ENCODE measurements around the gene OR10G8. TPM values are rescaled to one million over a fixed set of nuclear protein-coding genes. Genes with fewer than 3 reads are reported as not detected.

OR10G8 gene
- total and polyA plus RNA-seq, 2 of the 4 experiments (the other 2 are of a cell fraction) = not detected

- CTCF ChIA-PET = no interaction called here
- no peak overlapping the region for H2BK5ac ChIP-seq (ENCODE audit: low read depth, low read length, poor library complexity, severe bottlenecking)
- no peaks in the 10 kb centered on the region for H3K4me1 ChIP-seq (ENCODE audit: control insufficient read depth, insufficient read depth, low read length)
- no peak overlapping the region for H3K4ac ChIP-seq (ENCODE audit: low read depth, low read length)
- H2BK15ac ChIP-seq (ENCODE audit: low read depth, low read length) = no peak overlapping the region
- no peaks in the 10 kb centered on the region for H4K20me1 ChIP-seq (ENCODE audit: insufficient read depth, low read length)
- no peak overlapping the region for H4K8ac ChIP-seq (ENCODE audit: low read depth in 2 of 2, low read length in 2 of 2)
- POLR2A ChIA-PET (ENCODE audit: unreplicated experiment) = no interaction called here
- no peak overlapping the region for H4K5ac ChIP-seq (ENCODE audit: low read depth, low read length)
- no peak for DNase-seq
- no TSS peak for BruUV-seq (replicated peaks)
- ATAC-seq (ENCODE audit: low read depth) = no peak
- WGBS, 2 experiments (ENCODE audit: extremely low coverage in 2 of 2, insufficient read length in 1 of 2) = 88% methylated on average over 3 of the region's 5 CpGs; no CpG with 5 or more reads in 1 of the 2 experiments
- dilution Hi-C loops (cut with HindIII; ENCODE audit: low sequenced_read_pairs, unreplicated experiment) = no loop called here
- no peak overlapping the region for H3K14ac ChIP-seq (replicated peaks; ENCODE audit: low read depth, low read length)
- no peak for TF ChIP-seq CHD1 (IDR thresholded peaks at IDR 0.05; ENCODE audit: low read depth, low read length)
- TF ChIP-seq MAZ (IDR thresholded peaks at IDR 0.05; ENCODE audit: borderline replicate concordance, low read depth, low read length) = no peak
- TF ChIP-seq POLR2A (IDR thresholded peaks at IDR 0.05; ENCODE audit: low read depth, low read length) = no peak
- TF ChIP-seq SMC3 (IDR thresholded peaks at IDR 0.05; ENCODE audit: low read depth, low read length) = no peak
- TF ChIP-seq CEBPB (IDR thresholded peaks at IDR 0.05; ENCODE audit: low read depth, low read length) = no peak
- no peak for TF ChIP-seq USF2 (IDR thresholded peaks at IDR 0.05; ENCODE audit: low read depth, low read length)
- no peak overlapping the region for H2AK5ac ChIP-seq (ENCODE audit: low read depth, low read length)
- H2BK20ac ChIP-seq (ENCODE audit: low read depth, low read length) = no peak overlapping the region
- no peaks in the 10 kb centered on the region for H3K36me3 ChIP-seq (ENCODE audit: control insufficient read depth, insufficient read depth, low read length)
- in situ Hi-C loops (cut with MboI; ENCODE audit: low sequenced_read_pairs) = loop anchor here (5.0 to 25.0 kb wide), 3 partner anchors 123 to 513 kb away; partner anchors contain the start of gene OR8D1
- H3K9me1 ChIP-seq (ENCODE audit: insufficient read depth, low read length) = no peaks in the 10 kb centered on the region
- H3K23ac ChIP-seq (ENCODE audit: low read depth, low read length) = no peak overlapping the region
- no peak overlapping the region for H2AK9ac ChIP-seq (replicated peaks; ENCODE audit: low read depth, low read length, poor library complexity)
- H3K27ac ChIP-seq (ENCODE audit: insufficient read depth, low read length) = no peak overlapping the region
- no peak overlapping the region for H3K9ac ChIP-seq (ENCODE audit: low read depth, low read length)
- no peak overlapping the region for H4K91ac ChIP-seq (ENCODE audit: insufficient read depth, low read depth, low read length)
- H2AFZ ChIP-seq (replicated peaks; ENCODE audit: low read length, poor library complexity) = no peak overlapping the region
- H3K4me2 ChIP-seq (ENCODE audit: low read depth, low read length) = no peak overlapping the region
- no peak overlapping the region for H3K4me3 ChIP-seq (ENCODE audit: insufficient read depth, low read depth, low read length)
- peaks cover 19% of the 10 kb centered on the region; the same call in 1 of the 2 replicates for H3K27me3 ChIP-seq (ENCODE audit: control insufficient read depth, insufficient read depth, low read length)
- no peaks in the 10 kb centered on the region for H3K79me1 ChIP-seq (ENCODE audit: low read depth in 1 of 2, low read length in 2 of 2)
- no peaks in the 10 kb centered on the region for H3K9me3 ChIP-seq (ENCODE audit: control insufficient read depth, insufficient read depth, low read length)
- H3K18ac ChIP-seq (ENCODE audit: low read depth, low read length) = no peak overlapping the region
- H3K56ac ChIP-seq (ENCODE audit: extremely low read depth, insufficient read depth, low read length) = no peak overlapping the region
- H2BK120ac ChIP-seq (ENCODE audit: low read depth, low read length) = no peak overlapping the region
- intact Hi-C loops (cut with micrococcal nuclease) = loop anchor here (5.0 to 10.0 kb wide), 2 partner anchors 328 to 790 kb away; partner anchors contain the start of gene ROBO3
Observed at GRCh38 chr11:124074554-124074953, 48.0 kb downstream of the OR10G8 start.
